GM18873 (cell line): Measurements from ENCODE around the gene SH2B2.
"Not testable (repeated sequence)": the region's sequence is repeated elsewhere in the genome, so short reads cannot be mapped to it uniquely, and the experiment has no call there.

Source experiments
- ATAC-seq: cut with Tn5 transposase; IDR thresholded peaks from one replicate; pipeline ENCODE4 v1.9.1; 2021; ENCODE audit warnings: mild to moderate bottlenecking, moderate library complexity, moderate number of reproducible peaks; ENCODE audit not compliant: unreplicated experiment, low FRiP score

Gene SH2B2

GRCh38 chr7:102327183-102327582, 40.5 kb downstream of the SH2B2 start:
- not testable (repeated sequence) for ATAC-seq

GRCh38 chr7:102328863-102329262, 42.2 kb downstream of the SH2B2 start:
- not testable (repeated sequence) for ATAC-seq

- not testable (repeated sequence) for ATAC-seq
Observed at GRCh38 chr7:102329366-102329765, 42.7 kb downstream of the SH2B2 start.

GRCh38 chr7:102330666-102331460, 44.2 kb downstream of the SH2B2 start:
- not testable (repeated sequence) for ATAC-seq

GRCh38 chr7:102335574-102335973, 48.9 kb downstream of the SH2B2 start:
- not testable (repeated sequence) for ATAC-seq

- ATAC-seq: not testable (repeated sequence)
Observed at GRCh38 chr7:102337002-102337401, 50.3 kb downstream of the SH2B2 start.

- not testable (repeated sequence) for ATAC-seq
Observed at GRCh38 chr7:102337420-102337819, 50.8 kb downstream of the SH2B2 start.

GRCh38 chr7:102340599-102341368, 54.1 kb downstream of the SH2B2 start:
- not testable (repeated sequence) for ATAC-seq

- ATAC-seq: not testable (repeated sequence)
Observed at GRCh38 chr7:102346983-102347382, 60.3 kb downstream of the SH2B2 start.

GRCh38 chr7:102356344-102356743, 69.7 kb downstream of the SH2B2 start, which contains the start of gene SPDYE6:
Gene SPDYE6 (minus strand): TSS chr7:102356444. CDS start chr7:102356023, 421 bp downstream.
- ATAC-seq: not testable (repeated sequence)

- ATAC-seq: peak; percentile 97
Observed at GRCh38 chr7:102363549-102364393, 77.1 kb downstream of the SH2B2 start.

- not testable (repeated sequence) for ATAC-seq
Observed at GRCh38 chr7:102364394-102364886, 77.8 kb downstream of the SH2B2 start.

GRCh38 chr7:102365390-102365789, 78.7 kb downstream of the SH2B2 start:
- ATAC-seq: not testable (repeated sequence)

- ATAC-seq: not testable (repeated sequence)
Observed at GRCh38 chr7:102370038-102370437, 83.4 kb downstream of the SH2B2 start.
